Measurements from ENCODE around the gene PTK7.
"Not testable (repeated sequence)": the region's sequence is repeated elsewhere in the genome, so short reads cannot be mapped to it uniquely, and the experiment has no call there.

Gene PTK7

GRCh38 chr6:43089874-43090558 lies 13.9 kb downstream of the PTK7 start:
- no peak for DNase-seq

GRCh38 chr6:43090559-43090956 lies 14.4 kb downstream of the PTK7 start:
- no peak for DNase-seq

GRCh38 chr6:43091020-43091419 lies 14.9 kb downstream of the PTK7 start:
- DNase-seq: no peak

- no peak for DNase-seq
Observed at GRCh38 chr6:43091436-43091991, 15.4 kb downstream of the PTK7 start.

GRCh38 chr6:43092635-43093034 lies 16.5 kb downstream of the PTK7 start:
- no peak for DNase-seq

- no peak for DNase-seq
Observed at GRCh38 chr6:43093436-43094289, 17.5 kb downstream of the PTK7 start.

GRCh38 chr6:43095939-43096338 lies 19.8 kb downstream of the PTK7 start:
- DNase-seq: no peak

- no peak for DNase-seq
Observed at GRCh38 chr6:43096451-43097097, 20.5 kb downstream of the PTK7 start.

GRCh38 chr6:43097098-43097489 lies 21.0 kb downstream of the PTK7 start:
- no peak for DNase-seq

- no peak for DNase-seq
Observed at GRCh38 chr6:43097502-43097901, 21.4 kb downstream of the PTK7 start.

GRCh38 chr6:43101497-43101896 lies 25.4 kb downstream of the PTK7 start:
- DNase-seq: no peak

- DNase-seq: no peak
Observed at GRCh38 chr6:43103253-43103876, 27.3 kb downstream of the PTK7 start.

- no peak for DNase-seq
Observed at GRCh38 chr6:43105538-43106222, 29.6 kb downstream of the PTK7 start.

GRCh38 chr6:43107344-43108062 lies 31.4 kb downstream of the PTK7 start:
- DNase-seq: no peak

- DNase-seq: peak; percentile 85
Observed at GRCh38 chr6:43113431-43114260, 37.5 kb downstream of the PTK7 start.

- DNase-seq: no peak
Observed at GRCh38 chr6:43115365-43115764, 39.3 kb downstream of the PTK7 start.

- not testable (repeated sequence) for DNase-seq
Observed at GRCh38 chr6:43117466-43117865, 41.4 kb downstream of the PTK7 start.

- no peak for DNase-seq
Observed at GRCh38 chr6:43119482-43119881, 43.4 kb downstream of the PTK7 start.

- no peak for DNase-seq
Observed at GRCh38 chr6:43120101-43120763, 44.1 kb downstream of the PTK7 start.

All from NCI-H187 treated with DMSO at 0.1 percent for 48 hours (cell line).